Measurements from ENCODE around the gene ATXN2L. TPM values are rescaled to one million over a fixed set of nuclear protein-coding genes. Genes with fewer than 3 reads are reported as not detected.

ATXN2L gene
- total RNA-seq, 1 experiment from 2014 or later = 270 TPM

DNA sequence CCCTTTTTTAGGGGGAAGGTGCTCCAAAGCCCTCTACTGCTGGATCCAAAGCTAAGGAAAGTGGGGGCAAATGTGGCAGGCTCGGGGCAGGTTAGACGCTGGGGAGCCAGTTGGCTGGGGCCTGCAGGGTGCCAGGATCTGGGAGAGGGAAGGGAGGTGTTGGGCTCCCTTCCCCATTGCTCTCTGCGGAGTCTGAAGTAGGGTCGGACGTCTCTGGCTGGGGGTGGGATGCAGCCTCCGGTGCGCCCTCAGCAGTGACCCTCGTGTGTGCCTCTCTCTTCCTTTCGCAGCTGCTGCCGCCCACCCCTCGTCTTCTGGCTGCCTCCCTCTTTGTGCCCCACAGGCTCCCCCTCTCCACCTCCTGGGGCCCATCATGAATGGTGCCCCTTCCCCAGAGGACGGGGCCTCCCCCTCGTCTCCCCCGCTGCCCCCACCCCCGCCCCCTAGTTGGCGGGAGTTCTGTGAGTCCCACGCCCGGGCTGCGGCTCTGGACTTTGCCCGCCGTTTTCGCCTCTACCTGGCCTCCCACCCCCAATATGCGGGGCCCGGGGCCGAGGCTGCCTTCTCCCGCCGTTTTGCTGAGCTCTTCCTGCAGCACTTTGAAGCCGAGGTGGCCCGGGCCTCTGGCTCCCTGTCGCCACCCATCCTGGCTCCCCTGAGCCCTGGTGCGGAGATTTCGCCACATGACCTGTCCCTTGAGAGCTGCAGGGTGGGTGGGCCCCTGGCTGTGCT, 43.1 kb downstream of the ATXN2L start:
- TF ChIP-seq REST (IDR thresholded peaks at IDR 0.05; ENCODE audit: insufficient read depth in 1 of 2, low read depth in 2 of 2, low read length in 1 of 2) (no peak), CTCF (IDR thresholded peaks at IDR 0.05) (no peak), POLR2AphosphoS5 (IDR thresholded peaks at IDR 0.05; ENCODE audit: low read depth, low read length) (no peak), TCF7L2 (IDR thresholded peaks at IDR 0.05; ENCODE audit: low read depth, low read length) (no peak), SIN3A (IDR thresholded peaks at IDR 0.05; ENCODE audit: borderline replicate concordance, insufficient read depth, low read depth, low read length) (no peak)
- ChIA-PET CTCF (interaction anchor here (1.2 kb wide), 1 partner anchor 78 kb away, joined by 3 read pairs; no protein-coding TSS in a partner anchor), POLR2A (interaction anchor here (0.5 kb wide), 1 partner anchor 79 kb away, joined by 3 read pairs; no protein-coding TSS in a partner anchor)
- in situ Hi-C loops (cut with HindIII; ENCODE audit: low pct_unique_long_range_greater_than_20kb, low sequenced_read_pairs) = no loop called here
- Histone ChIP-seq H3K9me3 (ENCODE audit: control insufficient read depth, insufficient read depth, low read depth, low read length) (no peaks in the 10 kb centered on the region), H3K27ac (ENCODE audit: low read length) (no peak overlapping the region), H3K27me3 (ENCODE audit: control insufficient read depth, insufficient read depth, low read length) (no peaks in the 10 kb centered on the region), H3K4me3 (ENCODE audit: low read depth in 2 of 2, low read length in 2 of 2) (no peak overlapping the region), H3K36me3 (ENCODE audit: control insufficient read depth, insufficient read depth, low read length) (no peaks in the 10 kb centered on the region; the same call in 1 of the 2 replicates), H3K4me1 (ENCODE audit: control insufficient read depth, insufficient read depth, low read length) (peaks cover 10% of the 10 kb centered on the region)
- ATAC-seq (no peak), DNase-seq (ENCODE audit: low read depth, low spot score) (no peak)
- no TSS peak for BruUV-seq (replicated peaks)
- intact Hi-C loops (cut with micrococcal nuclease; ENCODE audit: unreplicated experiment) = no loop called here

DNA sequence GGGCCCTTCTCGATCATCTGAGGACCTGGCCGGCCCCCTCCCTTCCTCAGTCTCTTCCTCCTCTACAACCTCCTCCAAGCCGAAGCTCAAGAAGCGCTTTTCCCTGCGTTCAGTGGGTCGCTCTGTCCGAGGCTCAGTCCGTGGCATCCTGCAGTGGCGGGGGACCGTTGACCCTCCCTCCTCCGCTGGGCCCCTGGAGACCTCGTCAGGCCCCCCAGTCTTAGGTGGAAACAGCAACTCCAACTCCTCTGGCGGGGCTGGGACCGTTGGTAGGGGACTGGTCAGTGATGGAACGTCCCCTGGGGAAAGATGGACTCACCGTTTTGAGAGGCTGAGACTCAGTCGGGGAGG, 43.6 kb downstream of the ATXN2L start:
- BruUV-seq (replicated peaks) = no TSS peak

More for the DNA sequence above, 43.6 kb downstream of the ATXN2L start:
- Histone ChIP-seq H3K9me3 (ENCODE audit: control insufficient read depth, insufficient read depth, low read depth, low read length) (no peaks in the 10 kb centered on the region), H3K4me3 (ENCODE audit: low read depth in 2 of 2, low read length in 2 of 2) (no peak overlapping the region), H3K36me3 (ENCODE audit: control insufficient read depth, insufficient read depth, low read length) (no peaks in the 10 kb centered on the region; the same call in 1 of the 2 replicates), H3K27me3 (ENCODE audit: control insufficient read depth, insufficient read depth, low read length) (no peaks in the 10 kb centered on the region), H3K4me1 (ENCODE audit: control insufficient read depth, insufficient read depth, low read length) (peaks cover 10% of the 10 kb centered on the region), H3K27ac (ENCODE audit: low read length) (no peak overlapping the region)
- intact Hi-C loops (cut with micrococcal nuclease; ENCODE audit: unreplicated experiment) (no loop called here), in situ Hi-C loops (cut with HindIII; ENCODE audit: low pct_unique_long_range_greater_than_20kb, low sequenced_read_pairs) (no loop called here)
- DNase-seq (ENCODE audit: low read depth, low spot score) (no peak), ATAC-seq (no peak)
- TF ChIP-seq TCF7L2 (IDR thresholded peaks at IDR 0.05; ENCODE audit: low read depth, low read length) = no peak
- no peak for TF ChIP-seq CTCF (IDR thresholded peaks at IDR 0.05)
- TF ChIP-seq SIN3A (IDR thresholded peaks at IDR 0.05; ENCODE audit: borderline replicate concordance, insufficient read depth, low read depth, low read length) = no peak
- TF ChIP-seq REST (IDR thresholded peaks at IDR 0.05; ENCODE audit: insufficient read depth in 1 of 2, low read depth in 2 of 2, low read length in 1 of 2) = no peak
- no peak for TF ChIP-seq POLR2AphosphoS5 (IDR thresholded peaks at IDR 0.05; ENCODE audit: low read depth, low read length)
- ChIA-PET POLR2A (no interaction called here), CTCF (no interaction called here)

Data from Panc1 (cell line).